CD14-positive monocyte (primary cell): ENCODE measurements around the gene SRC. TPM values are rescaled to one million over a fixed set of nuclear protein-coding genes. Genes with fewer than 3 reads are reported as not detected.

Experiments used
- DNase-seq, 3 donors: peaks; one replicate each; pipeline ENCODE4 v3.0.0-alpha.2; 2011 to 2022
- H2AFZ ChIP-seq: 2 replicates; pipeline ENCODE4 v1.6.0; 2012; ENCODE audit warnings: mild to moderate bottlenecking, low read depth, low read length, inconsistent platforms; ENCODE audit not compliant: insufficient read depth, poor library complexity, severe bottlenecking
- H3K27ac ChIP-seq, 2 donors: 1 replicate in 1 of 2; 2 replicates in 1 of 2; pipeline ENCODE4 v1.5.1; 2012 to 2013; ENCODE audit warnings: low read length in 2 of 2, control low read depth in 1 of 2, inconsistent platforms in 1 of 2, low read depth in 1 of 2, mild to moderate bottlenecking in 1 of 2
- H3K27me3 ChIP-seq, 2 donors: one replicate each; pipeline versions ENCODE4 v1.6.0 to v1.6.1; 2011 to 2013; ENCODE audit warnings: low read length in 2 of 2; ENCODE audit not compliant: control insufficient read depth in 2 of 2, insufficient read depth in 2 of 2
- H3K36me3 ChIP-seq, 2 donors: replicated peaks in 1 of 2; 1 replicate in 1 of 2; 2 replicates in 1 of 2; pipeline versions ENCODE4 v1.5.1 to v1.6.1; 2012 to 2013; ENCODE audit warnings: low read length in 2 of 2, control low read depth in 1 of 2, inconsistent platforms in 1 of 2, mild to moderate bottlenecking in 1 of 2; ENCODE audit not compliant: insufficient read depth in 2 of 2, control insufficient read depth in 1 of 2
- H3K4me1 ChIP-seq, 2 donors: 1 replicate in 1 of 2; 2 replicates in 1 of 2; pipeline versions ENCODE4 v1.5.1 to v1.6.1; 2012 to 2013; ENCODE audit warnings: low read length in 2 of 2, control low read depth in 1 of 2, inconsistent platforms in 1 of 2, mild to moderate bottlenecking in 1 of 2, moderate library complexity in 1 of 2; ENCODE audit not compliant: insufficient read depth in 2 of 2, control insufficient read depth in 1 of 2
- H3K4me2 ChIP-seq: replicated peaks from 2 replicates; pipeline ENCODE3; 2012; ENCODE audit warnings: low read length, moderate library complexity, mild to moderate bottlenecking; ENCODE audit not compliant: poor library complexity, severe bottlenecking; ENCODE audit errors: extremely low read depth
- H3K4me3 ChIP-seq, 3 experiments: fragments of 200-600 bp in 1 of 3; sonication (generic) in 1 of 3; replicated peaks in 1 of 3; 1 replicate in 2 of 3; 2 replicates in 1 of 3; pipeline ENCODE4 v1.5.1; 2011 to 2013; ENCODE audit warnings: low read length in 3 of 3, mild to moderate bottlenecking in 3 of 3, control low read depth in 2 of 3, low read depth in 2 of 3, inconsistent platforms in 1 of 3, moderate library complexity in 1 of 3
- H3K79me2 ChIP-seq: 2 replicates; pipeline ENCODE4 v1.6.0; 2012; ENCODE audit warnings: mild to moderate bottlenecking, control low read depth, inconsistent platforms, low read length, moderate library complexity; ENCODE audit not compliant: insufficient read depth
- H3K9ac ChIP-seq: 2 replicates; pipeline ENCODE4 v1.6.0; 2017; ENCODE audit warnings: low read length, mild to moderate bottlenecking; ENCODE audit not compliant: insufficient read depth, poor library complexity, severe bottlenecking
- H3K9me3 ChIP-seq, 2 donors: replicated peaks in 1 of 2; 1 replicate in 1 of 2; 2 replicates in 1 of 2; pipeline versions ENCODE4 v1.5.1 to v1.6.1; 2012 to 2013; ENCODE audit warnings: low read length in 2 of 2, control low read depth in 1 of 2; ENCODE audit not compliant: control insufficient read depth in 1 of 2, insufficient read depth in 1 of 2
- H4K20me1 ChIP-seq: 2 replicates; pipeline ENCODE4 v1.6.0; 2012; ENCODE audit warnings: mild to moderate bottlenecking, low read length, control low read depth, moderate library complexity; ENCODE audit not compliant: insufficient read depth
- H3K27ac Mint-ChIP-seq, 7 donors: one replicate each; pipeline ENCODE4 v1.8.0; 2020; ENCODE audit warnings: mild to moderate bottlenecking in 7 of 7, mixed read lengths in 7 of 7, moderate library complexity in 6 of 7, inconsistent platforms in 2 of 7
- H3K27me3 Mint-ChIP-seq, 3 donors: one replicate each; pipeline ENCODE4 v1.8.0; 2021 to 2022; ENCODE audit warnings: low read depth in 3 of 3, mild to moderate bottlenecking in 3 of 3, mixed read lengths in 3 of 3, moderate library complexity in 3 of 3, inconsistent platforms in 1 of 3
- H3K36me3 Mint-ChIP-seq, 2 donors: one replicate each; pipeline ENCODE4 v1.8.0; 2020; ENCODE audit warnings: mixed read lengths in 2 of 2, inconsistent platforms in 1 of 2, mild to moderate bottlenecking in 1 of 2
- H3K4me1 Mint-ChIP-seq: one replicate; pipeline ENCODE4 v1.8.0; 2020; ENCODE audit warnings: mild to moderate bottlenecking, mixed read lengths
- H3K4me3 Mint-ChIP-seq, 2 donors: one replicate each; pipeline ENCODE4 v1.8.0; 2020; ENCODE audit warnings: mild to moderate bottlenecking in 2 of 2, mixed read lengths in 2 of 2, moderate library complexity in 1 of 2
- H3K9me3 Mint-ChIP-seq, 7 donors: one replicate each; pipeline ENCODE4 v1.8.0; 2020 to 2022; ENCODE audit warnings: mixed read lengths in 7 of 7, mild to moderate bottlenecking in 6 of 7, moderate library complexity in 6 of 7, inconsistent platforms in 2 of 7
- WGBS: methylation state at CpG from one replicate; pipeline ENCODE4 v1.1.5; 2013; ENCODE audit warnings: missing lambda C conversion rate; ENCODE audit not compliant: insufficient coverage; 5-methylcytosine and 5-hydroxymethylcytosine counted together
- intact Hi-C, 2 donors: fragments of 100-400 bp; cut with micrococcal nuclease; formaldehyde crosslinking; loops; one replicate each; pipeline versions ENCODE4 v1.15.0 to v1.15.1; 2023
- polyA plus RNA-seq, 3 donors: library from polyadenylated mRNA; depleted of rRNA in 1 of 3; unstranded in 2 of 3; stranded (reverse) in 1 of 3; fragments of 300-500 nt in 2 of 3; fragments of >200 nt in 1 of 3; fragmentation: Illumina TruSeq in 2 of 3; gene quantifications; 1 replicate in 2 of 3; 2 replicates in 1 of 3; pipeline ENCODE4 v1.2.3, GENCODE V29; 2012 to 2021
- TF ChIP-seq, protein P1 (sequence below): fragments of 200-600 bp; IDR thresholded peaks from one replicate; pipeline ENCODE4 v1.8.0; 2022; ENCODE audit warnings: antibody characterized with exemption, mild to moderate bottlenecking

The SRC gene
- polyA plus RNA-seq, 3 donors = 4.9 to 55.1 (median 6.8) TPM

DNA sequence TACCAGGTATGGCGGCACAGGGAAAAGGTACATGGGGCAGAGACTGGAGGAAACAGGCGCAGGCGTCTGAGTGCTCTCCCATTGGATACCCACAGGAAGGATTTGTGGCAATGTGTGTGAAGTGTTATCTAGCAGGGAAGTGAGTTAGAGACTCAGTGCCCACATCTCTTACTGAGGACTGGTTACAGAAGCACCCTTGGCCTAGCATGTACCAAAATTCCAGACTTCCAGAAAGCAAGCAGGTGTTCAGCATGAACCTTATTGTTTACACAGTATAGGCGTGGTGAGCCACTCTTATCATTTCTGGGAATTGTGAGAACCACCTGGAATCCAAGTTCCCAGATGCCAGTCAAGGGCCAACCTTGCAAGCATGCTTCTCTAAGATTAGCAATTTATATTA is 42.3 kb upstream of the SRC start:
- Mint-ChIP-seq H3K27ac (peak overlapping the region in 4 of 7 donors; percentile 1 to 65 (median 58)), H3K4me1 (peaks cover 1% of the 10 kb centered on the region), H3K27me3 (no peaks in the 10 kb centered on the region), H3K36me3 (peaks cover 79 to 89% of the 10 kb centered on the region in 2 donors), H3K4me3 (no peak overlapping the region), H3K9me3 (no peaks in the 10 kb centered on the region)
- Histone ChIP-seq H3K9ac (no peak overlapping the region), H4K20me1 (peaks cover 9% of the 10 kb centered on the region), H3K9me3 (no peaks in the 10 kb centered on the region), H3K27me3 (no peaks in the 10 kb centered on the region), H3K4me2 (no peak overlapping the region), H2AFZ (no peak overlapping the region), H3K4me1 (peaks cover 2 to 3% of the 10 kb centered on the region in 2 donors), H3K4me3 (no peak overlapping the region), H3K36me3 (peaks cover 66 to 93% of the 10 kb centered on the region in 2 donors), H3K79me2 (peaks cover 74% of the 10 kb centered on the region), H3K27ac (no peak overlapping the region)
- TF ChIP-seq, protein P1, sequence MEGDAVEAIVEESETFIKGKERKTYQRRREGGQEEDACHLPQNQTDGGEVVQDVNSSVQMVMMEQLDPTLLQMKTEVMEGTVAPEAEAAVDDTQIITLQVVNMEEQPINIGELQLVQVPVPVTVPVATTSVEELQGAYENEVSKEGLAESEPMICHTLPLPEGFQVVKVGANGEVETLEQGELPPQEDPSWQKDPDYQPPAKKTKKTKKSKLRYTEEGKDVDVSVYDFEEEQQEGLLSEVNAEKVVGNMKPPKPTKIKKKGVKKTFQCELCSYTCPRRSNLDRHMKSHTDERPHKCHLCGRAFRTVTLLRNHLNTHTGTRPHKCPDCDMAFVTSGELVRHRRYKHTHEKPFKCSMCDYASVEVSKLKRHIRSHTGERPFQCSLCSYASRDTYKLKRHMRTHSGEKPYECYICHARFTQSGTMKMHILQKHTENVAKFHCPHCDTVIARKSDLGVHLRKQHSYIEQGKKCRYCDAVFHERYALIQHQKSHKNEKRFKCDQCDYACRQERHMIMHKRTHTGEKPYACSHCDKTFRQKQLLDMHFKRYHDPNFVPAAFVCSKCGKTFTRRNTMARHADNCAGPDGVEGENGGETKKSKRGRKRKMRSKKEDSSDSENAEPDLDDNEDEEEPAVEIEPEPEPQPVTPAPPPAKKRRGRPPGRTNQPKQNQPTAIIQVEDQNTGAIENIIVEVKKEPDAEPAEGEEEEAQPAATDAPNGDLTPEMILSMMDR = no peak
- intact Hi-C loops = no loop called here
- 86% methylated on average over 1 of the region's 4 CpGs for WGBS
- no peak for DNase-seq

GRCh38 chr20:37305079-37305478 is 40.9 kb upstream of the SRC start:
- no peaks in the 10 kb centered on the region for H3K4me1 ChIP-seq
- TF ChIP-seq, protein P1 = no peak
- H4K20me1 ChIP-seq = peaks cover 21% of the 10 kb centered on the region
- H3K27ac Mint-ChIP-seq = peak overlapping the region in 4 of 7 donors; percentile 18 to 46 (median 36)
- intact Hi-C loops = no loop called here
- H3K27me3 Mint-ChIP-seq = no peaks in the 10 kb centered on the region
- no peaks in the 10 kb centered on the region for H3K4me1 Mint-ChIP-seq
- H3K4me3 Mint-ChIP-seq = no peak overlapping the region
- no peaks in the 10 kb centered on the region for H3K27me3 ChIP-seq
- peaks cover 73 to 96% of the 10 kb centered on the region in 2 donors for H3K36me3 ChIP-seq
- 100% methylated on average over 1 of the region's 6 CpGs for WGBS
- H3K9ac ChIP-seq = no peak overlapping the region
- no peaks in the 10 kb centered on the region for H3K9me3 ChIP-seq
- peaks cover 0 to 2% (median 0%) of the 10 kb centered on the region in 7 donors for H3K9me3 Mint-ChIP-seq
- no peak overlapping the region for H3K4me2 ChIP-seq
- peaks cover 73% of the 10 kb centered on the region for H3K79me2 ChIP-seq
- no peak for DNase-seq
- H3K36me3 Mint-ChIP-seq = peaks cover 85 to 94% of the 10 kb centered on the region in 2 donors
- H3K4me3 ChIP-seq = no peak overlapping the region
- no peak overlapping the region for H3K27ac ChIP-seq
- no peak overlapping the region for H2AFZ ChIP-seq
